K562 (cell line): ENCODE measurements around the gene HOXB5. TPM values are rescaled to one million over a fixed set of nuclear protein-coding genes. Genes with fewer than 3 reads are reported as not detected.
A peak's percentile ranks its signal among the peaks of the same experiment; 100 is the strongest.

Experiments
- ATAC-seq: fragments of 200-7000 bp; cut with Tn5 transposase; 3 replicates; pipeline ENCODE4 v1.9.1; 2020; ENCODE audit warnings: moderate library complexity
- BruUV-seq: library from RNA; stranded (reverse); fragments of 400-500 nt; replicated peaks from 2 replicates; lab custom pipeline; 2021; lab: Mats Ljungman, UMichigan
- CTCF ChIA-PET: fragments of 300-600 bp; formaldehyde crosslinking; extraction: SDS; loops from one replicate; lab custom pipeline; 2021; ENCODE audit warnings: low intra/inter-chr PET ratio; lab: Yijun Ruan, JAX
- POLR2A ChIA-PET: fragments of 300-600, 350-650 bp; sonication (Branson Sonifier 250); formaldehyde crosslinking; extraction: SDS; loops from one replicate; lab custom pipeline; 2021; ENCODE audit warnings: antibody characterized with exemption, inconsistent platforms; lab: Yijun Ruan, JAX
- DNase-seq, 4 experiments: peaks; one replicate each; pipeline versions ENCODE4 v3.0.0 to v3.0.0-alpha.2; 2011 to 2018; ENCODE audit warnings: low spot score in 3 of 4, mixed read lengths in 3 of 4; ENCODE audit errors: extremely low read depth in 1 of 4
- FAIRE-seq: peaks from 2 replicates; lab custom pipeline; 2011; peaks lifted over from hg19 to GRCh38; lab: Jason Lieb, UNC
- H2AFZ ChIP-seq: 2 replicates; pipeline ENCODE4 v1.6.0; 2011; ENCODE audit warnings: low read depth, low read length, control low read depth, inconsistent platforms
- H3K27ac ChIP-seq: fragments of 200-600 bp; 3 replicates; pipeline ENCODE4 v1.8.0; 2011; ENCODE audit warnings: low read depth, mild to moderate bottlenecking, control low read depth, inconsistent platforms, low read length, moderate library complexity, mixed read lengths; ENCODE audit errors: extremely low read depth
- H3K27me3 ChIP-seq, 2 experiments: fragments of 300-600 bp in 1 of 2; 2 replicates in 1 of 2; 3 replicates in 1 of 2; pipeline versions ENCODE4 v1.6.0 to v1.8.0; 2011; ENCODE audit warnings: inconsistent platforms in 2 of 2, low read length in 2 of 2, mild to moderate bottlenecking in 1 of 2, mixed read lengths in 1 of 2, moderate library complexity in 1 of 2; ENCODE audit not compliant: control insufficient read depth in 2 of 2, insufficient read depth in 2 of 2
- H3K36me3 ChIP-seq: fragments of 300-600 bp; 3 replicates; pipeline ENCODE4 v1.8.0; 2011; ENCODE audit warnings: mild to moderate bottlenecking, low read length, inconsistent platforms; ENCODE audit not compliant: control insufficient read depth, insufficient read depth
- H3K4me1 ChIP-seq, 2 experiments: fragments of 200-600 bp in 1 of 2; replicated peaks in 1 of 2; 2 replicates in 1 of 2; 3 replicates in 1 of 2; pipeline versions ENCODE4 v1.5.1 to v1.8.0; 2011; ENCODE audit warnings: inconsistent platforms in 2 of 2, low read length in 2 of 2, mild to moderate bottlenecking in 1 of 2, mixed read lengths in 1 of 2, moderate library complexity in 1 of 2; ENCODE audit not compliant: control insufficient read depth in 2 of 2, insufficient read depth in 2 of 2
- H3K4me2 ChIP-seq: 2 replicates; pipeline ENCODE4 v1.6.1; 2011; ENCODE audit warnings: low read length, control low read depth, inconsistent platforms, mixed read lengths; ENCODE audit not compliant: insufficient read depth
- H3K4me3 ChIP-seq: fragments of 200-600 bp; sonication (generic), shearing (Covaris generic); 2 replicates; pipeline ENCODE4 v1.5.1; 2016; ENCODE audit warnings: control low read depth, inconsistent platforms
- H3K79me2 ChIP-seq: fragments of 200-600 bp; 3 replicates; pipeline ENCODE4 v1.8.0; 2011; ENCODE audit warnings: low read length, inconsistent platforms; ENCODE audit not compliant: control insufficient read depth, insufficient read depth
- H3K9ac ChIP-seq, 2 experiments: 2 replicates each; pipeline versions ENCODE4 v1.6.0 to v1.6.1; 2011; ENCODE audit warnings: low read depth in 2 of 2, low read length in 2 of 2, control low read depth in 1 of 2, inconsistent platforms in 1 of 2, mild to moderate bottlenecking in 1 of 2, mixed read lengths in 1 of 2; ENCODE audit not compliant: insufficient read depth in 1 of 2
- H3K9me1 ChIP-seq: one replicate; pipeline ENCODE4 v1.6.0; 2011; ENCODE audit warnings: inconsistent platforms, mild to moderate bottlenecking, low read length, moderate library complexity; ENCODE audit not compliant: control insufficient read depth, insufficient read depth
- H3K9me3 ChIP-seq: replicated peaks from 2 replicates; pipeline ENCODE4 v1.5.1; 2011; ENCODE audit warnings: low read depth, low read length, inconsistent platforms; ENCODE audit not compliant: control insufficient read depth, insufficient read depth
- H4K20me1 ChIP-seq: replicated peaks from 2 replicates; pipeline ENCODE4 v1.6.1; 2011; ENCODE audit warnings: low read length, inconsistent platforms, mixed read lengths; ENCODE audit not compliant: control insufficient read depth, insufficient read depth
- CBX2 ChIP-seq: fragments of 200-600 bp; sonication (generic); IDR thresholded peaks from one replicate; pipeline ENCODE4 v1.6.1; 2012; ENCODE audit warnings: mild to moderate bottlenecking, low read length, inconsistent platforms; ENCODE audit not compliant: insufficient read depth, poor library complexity, severe bottlenecking
- CCAR2 ChIP-seq: fragments of 200-400 bp; formaldehyde crosslinking; IDR thresholded peaks from 2 replicates; pipeline ENCODE4 v1.6.1; 2017; ENCODE audit warnings: mild to moderate bottlenecking, low read depth, low read length
- CREBBP ChIP-seq: IDR thresholded peaks from one replicate; pipeline ENCODE4 v1.6.1; 2012; ENCODE audit warnings: low read depth, mild to moderate bottlenecking, control low read depth, inconsistent platforms, low read length
- DNMT1 ChIP-seq: fragments of 450-650 bp; IDR thresholded peaks from 2 replicates; pipeline ENCODE4 v1.6.1; 2016; ENCODE audit warnings: antibody characterized with exemption, mild to moderate bottlenecking
- EZH2 ChIP-seq: IDR thresholded peaks from 2 replicates; pipeline ENCODE4 v1.6.1; 2012; ENCODE audit warnings: low read depth, mild to moderate bottlenecking, inconsistent platforms, low read length, borderline replicate concordance
- FOXM1 ChIP-seq, 2 experiments: fragments of 450-650 bp in 1 of 2; sonication (generic) in 1 of 2; formaldehyde crosslinking in 1 of 2; IDR thresholded peaks; 2 replicates each; pipeline versions ENCODE4 v1.6.1 to v1.9.0; 2017 to 2022; ENCODE audit warnings: low read depth in 2 of 2, mild to moderate bottlenecking in 2 of 2, missing genetic modification reagents in 1 of 2, moderate library complexity in 1 of 2
- GMEB1 ChIP-seq: fragments of 250-450 bp; sonication (Bioruptor Pico); IDR thresholded peaks from 2 replicates; pipeline ENCODE4 v1.4.0; 2020; ENCODE audit warnings: mild to moderate bottlenecking
- HBP1 ChIP-seq: fragments of 450-650 bp; formaldehyde crosslinking; IDR thresholded peaks from 2 replicates; pipeline ENCODE4 v1.4.0; 2022; ENCODE audit warnings: missing genetic modification characterization
- MCM7 ChIP-seq, 2 experiments: fragments of 450-650 bp; IDR thresholded peaks; 2 replicates each; pipeline ENCODE4 v1.6.1; 2016 to 2018
- ZNF184 ChIP-seq: sonication (generic); formaldehyde crosslinking; IDR thresholded peaks from 2 replicates; pipeline ENCODE4 v1.5.0; 2020; ENCODE audit warnings: missing genetic modification reagents
- ZNF3 ChIP-seq: fragments of 250-450 bp; sonication (Bioruptor Pico); IDR thresholded peaks from 2 replicates; pipeline ENCODE4 v1.5.0; 2021; ENCODE audit warnings: mild to moderate bottlenecking, moderate library complexity
- ZNF311 ChIP-seq: fragments of 250-450 bp; sonication (Bioruptor Pico); IDR thresholded peaks from 2 replicates; pipeline ENCODE4 v1.4.0; 2020; ENCODE audit warnings: mild to moderate bottlenecking, moderate library complexity
- ZNF584 ChIP-seq: fragments of 200-800 bp; sonication (Bioruptor generic); IDR thresholded peaks from 2 replicates; pipeline ENCODE4 v1.6.1; 2016; ENCODE audit warnings: low read depth, mild to moderate bottlenecking, missing genetic modification characterization, missing compliant biosample characterization
- ZNF699 ChIP-seq: fragments of 250-450 bp; sonication (Bioruptor Pico); IDR thresholded peaks from 2 replicates; pipeline ENCODE4 v1.8.0; 2021; ENCODE audit warnings: mild to moderate bottlenecking, moderate library complexity; ENCODE audit not compliant: insufficient replicate concordance
- ZNF707 ChIP-seq: fragments of 250-450 bp; sonication (Bioruptor Pico); conservative IDR thresholded peaks from 2 replicates; pipeline ENCODE4 v1.8.0; 2022; ENCODE audit warnings: inconsistent platforms, mild to moderate bottlenecking, moderate library complexity
- WGBS: fragments of 100-300 bp; shearing (Covaris generic); methylation state at CpG from one replicate; pipeline ENCODE4 v1.1.6; 2016; ENCODE audit warnings: low coverage, mixed read lengths; ENCODE audit not compliant: insufficient coverage; ENCODE audit errors: missing lambda C conversion rate; 5-methylcytosine and 5-hydroxymethylcytosine counted together
- in situ Hi-C: fragments of 300-500 bp; cut with MboI; formaldehyde crosslinking; loops from 4 replicates; pipeline ENCODE4 v1.15.0; 2018; ENCODE audit warnings: inconsistent platforms, mixed read lengths
- intact Hi-C: fragments of 100-400 bp; cut with micrococcal nuclease; formaldehyde crosslinking; loops from 2 replicates; pipeline ENCODE4 v1.14.2; 2022
- polyA plus RNA-seq, 8 experiments: library from polyadenylated mRNA; depleted of rRNA in 4 of 8; stranded (reverse) in 5 of 8; unstranded in 3 of 8; fragments of >200 nt; fragmentation: Nextera tagmentation in 2 of 8; fragmentation: Illumina TruSeq in 1 of 8; extraction: Ambion mirVana in 2 of 8; extraction: Trizol in 1 of 8; gene quantifications; 2 replicates each; pipeline versions ENCODE4 v1.2.1 to v1.2.3, GENCODE V29; 2011 to 2014; ENCODE audit warnings: inconsistent platforms in 1 of 8, missing spikeins in 1 of 8
- total RNA-seq, 7 experiments: library from RNA; depleted of rRNA in 6 of 7; stranded (reverse); fragments of >200 nt in 6 of 7; fragmentation: Illumina TruSeq in 2 of 7; extraction: Trizol in 2 of 7; gene quantifications; 2 replicates each; pipeline versions ENCODE4 v1.2.1 to v1.2.3, GENCODE V29; 2011 to 2021; ENCODE audit warnings: low replicate concordance in 1 of 7
- TF ChIP-seq, protein P1 (sequence below): sonication (generic); formaldehyde crosslinking; IDR thresholded peaks from 2 replicates; pipeline ENCODE4 v1.8.0; 2022; ENCODE audit warnings: missing genetic modification reagents, mild to moderate bottlenecking, borderline replicate concordance

Gene HOXB5
- total and polyA plus RNA-seq, 9 of the 15 experiments (the other 6 are each of a cell fraction or from before 2014, with no cell fraction given): 0.24 to 2.7 (median 0.65) TPM

GRCh38 chr17:48630925-48631692, 37.5 kb upstream of the HOXB5 start:
- H3K27me3 ChIP-seq: no peaks in the 10 kb centered on the region
- H3K9me3 ChIP-seq: no peaks in the 10 kb centered on the region
- in situ Hi-C loops: no loop called here
- H3K27ac ChIP-seq: peak overlapping the region; percentile 97
- H3K4me2 ChIP-seq: peak overlapping the region; percentile 99
- BruUV-seq: no TSS peak
- POLR2A ChIA-PET: interaction anchor here (0.8 to 2.5 kb wide), 5 partner anchors 8 to 13 kb away, joined by 3 to 21 read pairs (median 4); no protein-coding TSS in a partner anchor
- DNase-seq: peak; percentile 79 to 93 (median 86)
- peak; percentile 97 for FAIRE-seq
- H3K36me3 ChIP-seq: peaks cover 8% of the 10 kb centered on the region; the same call in 1 of the 3 replicates
- intact Hi-C loops: no loop called here
- H4K20me1 ChIP-seq: no peaks in the 10 kb centered on the region
- H3K9ac ChIP-seq: peak overlapping the region; percentile 82 to 95
- peaks cover 57% of the 10 kb centered on the region for H3K79me2 ChIP-seq
- CTCF ChIA-PET: interaction anchor here (0.6 kb wide), 1 partner anchor 304 kb away, joined by 4 read pairs; no protein-coding TSS in a partner anchor
- H3K4me3 ChIP-seq: peak overlapping the region; percentile 97
- peaks cover 46 to 71% of the 10 kb centered on the region in 2 experiments for H3K4me1 ChIP-seq
- no peaks in the 10 kb centered on the region for H3K9me1 ChIP-seq
- peak; percentile 71 for ATAC-seq
- WGBS: 5% methylated on average over 15 of the region's 15 CpGs
- peak overlapping the region; percentile 3; the same call in 1 of the 2 replicates for H2AFZ ChIP-seq
- TF ChIP-seq MCM7 (IDR thresholded peaks at IDR 0.05) (no peak), HBP1 (CRISPR knock-in tag) (no peak), CBX2 (no peak), FOXM1 (IDR thresholded peaks at IDR 0.05; ENCODE audit: low read depth) (no peak), FOXM1 (CRISPR knock-in tag; IDR thresholded peaks at IDR 0.05; ENCODE audit: low read depth) (no peak), EZH2 (no peak), ZNF584 (CRISPR knock-in tag) (no peak), ZNF707 (CRISPR knock-in tag) (no peak), ZNF184 (no peak), GMEB1 (CRISPR knock-in tag) (no peak), ZNF3 (CRISPR knock-in tag) (no peak), CREBBP (no peak), DNMT1 (no peak), ZNF699 (CRISPR knock-in tag) (no peak), CCAR2 (no peak), ZNF311 (CRISPR knock-in tag) (no peak)
- TF ChIP-seq, protein P1, sequence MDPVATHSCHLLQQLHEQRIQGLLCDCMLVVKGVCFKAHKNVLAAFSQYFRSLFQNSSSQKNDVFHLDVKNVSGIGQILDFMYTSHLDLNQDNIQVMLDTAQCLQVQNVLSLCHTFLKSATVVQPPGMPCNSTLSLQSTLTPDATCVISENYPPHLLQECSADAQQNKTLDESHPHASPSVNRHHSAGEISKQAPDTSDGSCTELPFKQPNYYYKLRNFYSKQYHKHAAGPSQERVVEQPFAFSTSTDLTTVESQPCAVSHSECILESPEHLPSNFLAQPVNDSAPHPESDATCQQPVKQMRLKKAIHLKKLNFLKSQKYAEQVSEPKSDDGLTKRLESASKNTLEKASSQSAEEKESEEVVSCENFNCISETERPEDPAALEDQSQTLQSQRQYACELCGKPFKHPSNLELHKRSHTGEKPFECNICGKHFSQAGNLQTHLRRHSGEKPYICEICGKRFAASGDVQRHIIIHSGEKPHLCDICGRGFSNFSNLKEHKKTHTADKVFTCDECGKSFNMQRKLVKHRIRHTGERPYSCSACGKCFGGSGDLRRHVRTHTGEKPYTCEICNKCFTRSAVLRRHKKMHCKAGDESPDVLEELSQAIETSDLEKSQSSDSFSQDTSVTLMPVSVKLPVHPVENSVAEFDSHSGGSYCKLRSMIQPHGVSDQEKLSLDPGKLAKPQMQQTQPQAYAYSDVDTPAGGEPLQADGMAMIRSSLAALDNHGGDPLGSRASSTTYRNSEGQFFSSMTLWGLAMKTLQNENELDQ (CRISPR knock-in tag): no peak
